GM12878 (cell line): Measurements from ENCODE around the gene SLC44A3. TPM values are rescaled to one million over a fixed set of nuclear protein-coding genes. Genes with fewer than 3 reads are reported as not detected.

Experiments used
- ATAC-seq: fragments of 200-7000 bp; cut with Tn5 transposase; 3 replicates; pipeline ENCODE4 v1.9.1; 2020; ENCODE audit warnings: mild to moderate bottlenecking, moderate library complexity
- BruUV-seq: library from RNA; stranded (reverse); fragments of 400-500 nt; replicated peaks from 2 replicates; lab custom pipeline; 2021; lab: Mats Ljungman, UMichigan
- CTCF ChIA-PET: fragments of 300-600 bp; sonication (Branson Sonifier 250); formaldehyde crosslinking; extraction: SDS; loops from one replicate; lab custom pipeline; 2021; ENCODE audit warnings: inconsistent platforms; lab: Yijun Ruan, JAX
- POLR2A ChIA-PET: fragments of 350-600 bp; formaldehyde crosslinking; extraction: SDS; loops from one replicate; lab custom pipeline; 2021; ENCODE audit warnings: inconsistent platforms; lab: Charles Lee
- RAD21 ChIA-PET: fragments of 300-600 bp; sonication (Branson Sonifier 250); formaldehyde crosslinking; loops from one replicate; lab custom pipeline; 2023; ENCODE audit warnings: antibody characterized with exemption; ENCODE audit not compliant: unreplicated experiment; lab: Charles Lee
- SMC1A ChIA-PET: fragments of 300-600 bp; sonication (Branson Sonifier 250); formaldehyde crosslinking; loops from one replicate; lab custom pipeline; 2023; ENCODE audit not compliant: unreplicated experiment, uncharacterized antibody; lab: Charles Lee
- DNase-seq: peaks from one replicate; pipeline ENCODE4 v3.0.0-alpha.2; 2011; ENCODE audit warnings: low read depth, low spot score
- FAIRE-seq: peaks from 3 replicates; lab custom pipeline; 2011; peaks lifted over from hg19 to GRCh38; lab: Jason Lieb, UNC
- H2AFZ ChIP-seq: 2 replicates; pipeline ENCODE4 v1.6.0; 2011; ENCODE audit warnings: low read depth, low read length, control low read depth; ENCODE audit not compliant: control insufficient read depth
- H3K27ac ChIP-seq: 2 replicates; pipeline ENCODE4 v1.5.1; 2011; ENCODE audit warnings: control low read depth; ENCODE audit not compliant: control insufficient read depth, insufficient read depth
- H3K27me3 ChIP-seq, 2 experiments: replicated peaks in 1 of 2; 2 replicates each; pipeline versions ENCODE4 v1.6.0 to v1.6.1; 2011; ENCODE audit warnings: low read length in 1 of 2; ENCODE audit not compliant: control insufficient read depth in 2 of 2, insufficient read depth in 2 of 2
- H3K36me3 ChIP-seq, 2 experiments: 2 replicates each; pipeline ENCODE4 v1.5.1; 2011; ENCODE audit warnings: low read length in 1 of 2; ENCODE audit not compliant: control insufficient read depth in 2 of 2, insufficient read depth in 2 of 2
- H3K4me1 ChIP-seq: 2 replicates; pipeline ENCODE4 v1.6.1; 2011; ENCODE audit warnings: mild to moderate bottlenecking, low read length, moderate library complexity, mixed read lengths; ENCODE audit not compliant: control insufficient read depth, insufficient read depth
- H3K4me2 ChIP-seq: 2 replicates; pipeline ENCODE4 v1.6.0; 2011; ENCODE audit warnings: control low read depth; ENCODE audit not compliant: control insufficient read depth, insufficient read depth
- H3K4me3 ChIP-seq: fragments of 200-600 bp; sonication (generic); 2 replicates; pipeline ENCODE4 v1.5.1; 2016
- H3K79me2 ChIP-seq: 2 replicates; pipeline ENCODE4 v1.6.0; 2011; ENCODE audit warnings: low read length; ENCODE audit not compliant: control insufficient read depth, insufficient read depth
- H3K9ac ChIP-seq: 2 replicates; pipeline ENCODE4 v1.8.0; 2011; ENCODE audit warnings: low read length, control low read depth, mixed read lengths; ENCODE audit not compliant: control insufficient read depth, insufficient read depth
- H3K9me3 ChIP-seq: replicated peaks from 3 replicates; pipeline ENCODE4 v1.5.1; 2011; ENCODE audit warnings: mild to moderate bottlenecking, low read length; ENCODE audit not compliant: control insufficient read depth, insufficient read depth
- H4K20me1 ChIP-seq: 2 replicates; pipeline ENCODE4 v1.6.0; 2011; ENCODE audit not compliant: control insufficient read depth, insufficient read depth
- ATF2 ChIP-seq: IDR thresholded peaks from 2 replicates; pipeline ENCODE4 v1.6.1; 2012; ENCODE audit warnings: low read length, inconsistent platforms
- CBFB ChIP-seq: IDR thresholded peaks from 2 replicates; pipeline ENCODE4 v1.6.1; 2016; ENCODE audit warnings: antibody characterized with exemption, low read depth
- CBX5 ChIP-seq: sonication (generic); IDR thresholded peaks from 2 replicates; pipeline ENCODE4 v1.6.1; 2016; ENCODE audit warnings: low read depth, moderate library complexity, mild to moderate bottlenecking, inconsistent platforms
- CEBPZ ChIP-seq: fragments of 150-350 bp; IDR thresholded peaks from 2 replicates; pipeline ENCODE4 v1.6.1; 2016; ENCODE audit warnings: low read depth, low read length
- HCFC1 ChIP-seq: fragments of 150-350 bp; IDR thresholded peaks from 2 replicates; pipeline ENCODE4 v1.6.1; 2014; ENCODE audit warnings: low read length
- KDM1A ChIP-seq: fragments of 200-600 bp; sonication (generic); IDR thresholded peaks from 2 replicates; pipeline ENCODE4 v1.6.1; 2016; ENCODE audit warnings: borderline replicate concordance
- MYB ChIP-seq: fragments of 150-350 bp; IDR thresholded peaks from 2 replicates; pipeline ENCODE4 v1.6.1; 2014; ENCODE audit warnings: mild to moderate bottlenecking, low read depth, low read length, borderline replicate concordance
- MYC ChIP-seq: IDR thresholded peaks from 2 replicates; pipeline ENCODE4 v1.6.1; 2011; ENCODE audit warnings: mild to moderate bottlenecking, low read length, moderate library complexity, inconsistent platforms; ENCODE audit not compliant: insufficient read depth, insufficient replicate concordance, insufficient read length, severe bottlenecking
- NFIC ChIP-seq: IDR thresholded peaks from 2 replicates; pipeline ENCODE4 v1.6.1; 2012; ENCODE audit warnings: low read depth, mild to moderate bottlenecking, inconsistent platforms, low read length, moderate library complexity
- NR2C1 ChIP-seq: fragments of 450-650 bp; IDR thresholded peaks from 2 replicates; pipeline ENCODE4 v1.6.1; 2017; ENCODE audit warnings: antibody characterized with exemption, mild to moderate bottlenecking, moderate library complexity
- NR2C2 ChIP-seq: IDR thresholded peaks from 2 replicates; pipeline ENCODE4 v1.6.1; 2011; ENCODE audit warnings: borderline replicate concordance, low read depth; ENCODE audit not compliant: control insufficient read depth, insufficient read length
- PAX5 ChIP-seq: IDR thresholded peaks from 2 replicates; pipeline ENCODE4 v1.6.1; 2011; ENCODE audit warnings: low read depth, low read length, borderline replicate concordance
- PAX8 ChIP-seq: fragments of 450-650 bp; IDR thresholded peaks from 2 replicates; pipeline ENCODE4 v1.6.1; 2017; ENCODE audit warnings: mild to moderate bottlenecking, moderate library complexity
- PML ChIP-seq: IDR thresholded peaks from 2 replicates; pipeline ENCODE4 v1.6.1; 2012; ENCODE audit warnings: low read length, inconsistent platforms
- POLR2A ChIP-seq: IDR thresholded peaks from 2 replicates; pipeline ENCODE4 v1.6.1; 2011; ENCODE audit warnings: low read depth, mild to moderate bottlenecking, low read length
- POLR2AphosphoS5 ChIP-seq: IDR thresholded peaks from 2 replicates; pipeline ENCODE4 v1.6.1; 2011; ENCODE audit warnings: mild to moderate bottlenecking, low read length, inconsistent platforms
- RBBP5 ChIP-seq: fragments of 200-600 bp; sonication (generic); conservative IDR thresholded peaks from 2 replicates; pipeline ENCODE4 v1.6.1; 2016
- USF1 ChIP-seq: IDR thresholded peaks from 2 replicates; pipeline ENCODE4 v1.6.1; 2011; ENCODE audit warnings: borderline replicate concordance, low read depth, mild to moderate bottlenecking, moderate library complexity, mixed read lengths, low read length; ENCODE audit not compliant: insufficient read depth; ENCODE audit errors: extremely low read length
- ZBTB33 ChIP-seq: fragments of 450-650 bp; IDR thresholded peaks from 2 replicates; pipeline ENCODE4 v1.6.1; 2017; ENCODE audit warnings: mild to moderate bottlenecking
- WGBS: methylation state at CpG from one replicate; pipeline ENCODE4 v1.1.6; 2016; ENCODE audit warnings: low lambda C conversion rate; ENCODE audit not compliant: insufficient replicate concordance, insufficient coverage; ENCODE audit errors: missing lambda C conversion rate; 5-methylcytosine and 5-hydroxymethylcytosine counted together
- in situ Hi-C: fragments of 300-500 bp; cut with MboI; formaldehyde crosslinking; loops from 9 replicates; pipeline ENCODE4 v1.14.3; 2018; ENCODE audit warnings: mixed read lengths
- intact Hi-C: fragments of 100-400 bp; cut with micrococcal nuclease; formaldehyde crosslinking; loops from one replicate; pipeline ENCODE4 v1.14.2; 2022; ENCODE audit not compliant: unreplicated experiment
- polyA plus RNA-seq, 11 experiments: library from polyadenylated mRNA; depleted of rRNA in 4 of 11; unstranded in 6 of 11; stranded (reverse) in 5 of 11; fragments of >200 nt; fragmentation: Nextera tagmentation in 4 of 11; fragmentation: Illumina TruSeq in 1 of 11; extraction: Ambion mirVana in 4 of 11; extraction: Trizol in 1 of 11; gene quantifications; 1 replicate in 1 of 11; 2 replicates in 10 of 11; pipeline versions ENCODE4 v1.2.1 to v1.2.3, GENCODE V29; 2011 to 2016; ENCODE audit warnings: inconsistent platforms in 2 of 11, missing spikeins in 2 of 11, low read depth in 1 of 11
- total RNA-seq, 4 experiments: library from RNA; depleted of rRNA in 3 of 4; stranded (reverse); fragments of >200 nt in 3 of 4; fragmentation: Illumina TruSeq in 1 of 4; extraction: Trizol in 1 of 4; gene quantifications; 2 replicates each; pipeline versions ENCODE4 v1.2.1 to v1.2.3, GENCODE V29; 2013 to 2021

The SLC44A3 gene
- total and polyA plus RNA-seq, 10 of the 15 experiments (the other 5 are each of a cell fraction or from before 2014, with no cell fraction given) = not detected

GRCh38 chr1:94871031-94871430, 50.9 kb downstream of the SLC44A3 start:
- TF ChIP-seq ATF2 = no peak
- no peak for TF ChIP-seq NR2C1
- TF ChIP-seq NR2C2 = no peak
- TF ChIP-seq POLR2A = no peak
- no peak for TF ChIP-seq POLR2AphosphoS5
- no peak for TF ChIP-seq CBX5
- TF ChIP-seq PAX8 = no peak
- no peak for TF ChIP-seq KDM1A
- no peak for TF ChIP-seq CBFB
- TF ChIP-seq PAX5 = no peak
- TF ChIP-seq HCFC1 = no peak
- no peak for TF ChIP-seq NFIC
- no peak for TF ChIP-seq ZBTB33
- TF ChIP-seq MYB = no peak
- no peak for TF ChIP-seq MYC
- TF ChIP-seq USF1 = no peak
- no peak for TF ChIP-seq CEBPZ
- TF ChIP-seq RBBP5 = no peak
- TF ChIP-seq PML = no peak
- Histone ChIP-seq H3K9ac (no peak overlapping the region), H3K36me3 (no peaks in the 10 kb centered on the region), H3K27ac (no peak overlapping the region), H3K79me2 (no peaks in the 10 kb centered on the region), H3K9me3 (no peaks in the 10 kb centered on the region), H3K27me3 (no peaks in the 10 kb centered on the region), H3K4me1 (no peaks in the 10 kb centered on the region), H4K20me1 (no peaks in the 10 kb centered on the region), H3K4me2 (no peak overlapping the region), H3K4me3 (no peak overlapping the region), H2AFZ (no peak overlapping the region)
- FAIRE-seq (no peak), DNase-seq (no peak), ATAC-seq (no peak)
- ChIA-PET SMC1A (no interaction called here), RAD21 (no interaction called here), POLR2A (no interaction called here), CTCF (interaction anchor here (1.6 kb wide), 1 partner anchor 17 kb away, joined by 6 read pairs; no protein-coding TSS in a partner anchor)
- intact Hi-C loops = no loop called here
- in situ Hi-C loops = no loop called here
- WGBS = 75% methylated on average over 2 of the region's 2 CpGs
- BruUV-seq = no TSS peak
